Stimulated activated effector memory CD8-positive, alpha-beta T cell treated with anti-CD3 and anti-CD28 coated beads, Interleukin-12 subunit alpha, Interleukin-12 subunit beta, amount 100 ng/mL, for 72 hours (primary cell): ENCODE measurements around the gene FBXW11.
"Not testable (repeated sequence)": the region's sequence is repeated elsewhere in the genome, so short reads cannot be mapped to it uniquely, and the experiment has no call there.

Experiments
- ATAC-seq: fragments of 150-1000 bp; cut with Tn5 transposase; 2 replicates; pipeline ENCODE4 v1.10.0; 2021
- DNase-seq, 2 donors: peaks; one replicate each; pipeline ENCODE4 v3.0.0; 2021 to 2022; ENCODE audit warnings: low spot score in 2 of 2
- H3K27ac Mint-ChIP-seq: one replicate; pipeline ENCODE4 v1.8.0; 2022; ENCODE audit warnings: mild to moderate bottlenecking, mixed read lengths
- H3K36me3 Mint-ChIP-seq: one replicate; pipeline ENCODE4 v1.8.0; 2022; ENCODE audit warnings: mild to moderate bottlenecking, mixed read lengths
- H3K4me1 Mint-ChIP-seq: one replicate; pipeline ENCODE4 v1.8.0; 2022; ENCODE audit warnings: mixed read lengths
- H3K4me3 Mint-ChIP-seq: one replicate; pipeline ENCODE4 v1.8.0; 2022; ENCODE audit warnings: mild to moderate bottlenecking, mixed read lengths
- H3K9me3 Mint-ChIP-seq: one replicate; pipeline ENCODE4 v1.8.0; 2022; ENCODE audit warnings: mixed read lengths

Gene FBXW11

GRCh38 chr5:172042183-172042582 is 35.7 kb upstream of the FBXW11 start:
- Mint-ChIP-seq H3K36me3 (peaks cover 55% of the 10 kb centered on the region), H3K4me3 (no peak overlapping the region), H3K9me3 (no peaks in the 10 kb centered on the region), H3K27ac (no peak overlapping the region), H3K4me1 (peaks cover 12% of the 10 kb centered on the region)
- no peak for ATAC-seq
- no peak for DNase-seq

GRCh38 chr5:172038167-172038566 is 31.7 kb upstream of the FBXW11 start:
- DNase-seq (no peak), ATAC-seq (no peak)
- Mint-ChIP-seq H3K9me3 (no peaks in the 10 kb centered on the region), H3K36me3 (peaks cover 15% of the 10 kb centered on the region), H3K4me1 (peaks cover 7% of the 10 kb centered on the region), H3K4me3 (no peak overlapping the region), H3K27ac (no peak overlapping the region)

GRCh38 chr5:172035049-172035448 is 28.6 kb upstream of the FBXW11 start:
- peaks cover 3% of the 10 kb centered on the region for H3K4me1 Mint-ChIP-seq
- ATAC-seq (peak; percentile 72), DNase-seq (no peak)
- no peaks in the 10 kb centered on the region for H3K9me3 Mint-ChIP-seq
- H3K27ac Mint-ChIP-seq: no peak overlapping the region
- H3K36me3 Mint-ChIP-seq: no peaks in the 10 kb centered on the region
- H3K4me3 Mint-ChIP-seq: no peak overlapping the region

GRCh38 chr5:172031894-172032461 is 25.5 kb upstream of the FBXW11 start:
- H3K36me3 Mint-ChIP-seq: no peaks in the 10 kb centered on the region
- H3K4me1 Mint-ChIP-seq: no peaks in the 10 kb centered on the region
- no peak overlapping the region for H3K27ac Mint-ChIP-seq
- no peak for ATAC-seq
- no peak for DNase-seq
- H3K4me3 Mint-ChIP-seq: no peak overlapping the region
- no peaks in the 10 kb centered on the region for H3K9me3 Mint-ChIP-seq

- DNase-seq: no peak
- H3K4me1 Mint-ChIP-seq: no peaks in the 10 kb centered on the region
- no peak overlapping the region for H3K27ac Mint-ChIP-seq
- H3K4me3 Mint-ChIP-seq: no peak overlapping the region
- no peaks in the 10 kb centered on the region for H3K9me3 Mint-ChIP-seq
- H3K36me3 Mint-ChIP-seq: no peaks in the 10 kb centered on the region
- no peak for ATAC-seq
These were observed 23.4 kb upstream of the FBXW11 start for GRCh38 chr5:172029876-172030275.

GRCh38 chr5:172028167-172028566 is 21.7 kb upstream of the FBXW11 start:
- no peak overlapping the region for H3K27ac Mint-ChIP-seq

GRCh38 chr5:172020110-172020786 is 13.8 kb upstream of the FBXW11 start:
- not testable (repeated sequence) for H3K9me3 Mint-ChIP-seq, DNase-seq

More at GRCh38 chr5:172028167-172028566, 21.7 kb upstream of the FBXW11 start:
- H3K9me3 Mint-ChIP-seq: no peaks in the 10 kb centered on the region
- no peaks in the 10 kb centered on the region for H3K36me3 Mint-ChIP-seq
- DNase-seq (no peak), ATAC-seq (no peak)
- H3K4me3 Mint-ChIP-seq: no peak overlapping the region
- H3K4me1 Mint-ChIP-seq: no peaks in the 10 kb centered on the region

GRCh38 chr5:172015346-172015745 is 8.9 kb upstream of the FBXW11 start:
- H3K36me3 Mint-ChIP-seq: no peaks in the 10 kb centered on the region
- no peak overlapping the region for H3K27ac Mint-ChIP-seq
- no peak overlapping the region for H3K4me3 Mint-ChIP-seq
- H3K4me1 Mint-ChIP-seq: peaks cover 8% of the 10 kb centered on the region
- ATAC-seq (peak; percentile 91), DNase-seq (no peak)
- H3K9me3 Mint-ChIP-seq: no peaks in the 10 kb centered on the region

More at GRCh38 chr5:172020110-172020786, 13.8 kb upstream of the FBXW11 start:
- not testable (repeated sequence) for H3K36me3 Mint-ChIP-seq, H3K27ac Mint-ChIP-seq, H3K4me1 Mint-ChIP-seq, ATAC-seq, H3K4me3 Mint-ChIP-seq

GRCh38 chr5:172010278-172010677 is 3.8 kb upstream of the FBXW11 start:
- Mint-ChIP-seq H3K9me3 (no peaks in the 10 kb centered on the region), H3K4me1 (peaks cover 25% of the 10 kb centered on the region), H3K4me3 (no peak overlapping the region), H3K27ac (no peak overlapping the region), H3K36me3 (peaks cover 22% of the 10 kb centered on the region)
- no peak for DNase-seq
- no peak for ATAC-seq

- no peak overlapping the region for H3K27ac Mint-ChIP-seq
These were observed 3.3 kb upstream of the FBXW11 start for GRCh38 chr5:172009536-172010270.

GRCh38 chr5:172008689-172009141 is 2.3 kb upstream of the FBXW11 start:
- Mint-ChIP-seq H3K9me3 (no peaks in the 10 kb centered on the region), H3K27ac (no peak overlapping the region), H3K4me1 (peaks cover 33% of the 10 kb centered on the region), H3K36me3 (peaks cover 30% of the 10 kb centered on the region), H3K4me3 (no peak overlapping the region)
- ATAC-seq: no peak
- no peak for DNase-seq

More at GRCh38 chr5:172009536-172010270, 3.3 kb upstream of the FBXW11 start:
- peaks cover 28% of the 10 kb centered on the region for H3K4me1 Mint-ChIP-seq
- no peak for ATAC-seq
- H3K4me3 Mint-ChIP-seq: no peak overlapping the region
- no peak for DNase-seq
- peaks cover 28% of the 10 kb centered on the region for H3K36me3 Mint-ChIP-seq
- no peaks in the 10 kb centered on the region for H3K9me3 Mint-ChIP-seq

- Mint-ChIP-seq H3K36me3 (peaks cover 30% of the 10 kb centered on the region), H3K9me3 (no peaks in the 10 kb centered on the region), H3K4me1 (peaks cover 40% of the 10 kb centered on the region), H3K4me3 (peak overlapping the region; percentile 95), H3K27ac (no peak overlapping the region)
- no peak for ATAC-seq
- no peak for DNase-seq
These were observed 1.6 kb upstream of the FBXW11 start for GRCh38 chr5:172008111-172008455.

- Mint-ChIP-seq H3K4me1 (peaks cover 46% of the 10 kb centered on the region), H3K36me3 (peaks cover 30% of the 10 kb centered on the region), H3K27ac (peak overlapping the region; percentile 98), H3K4me3 (peak overlapping the region; percentile 95), H3K9me3 (no peaks in the 10 kb centered on the region)
- no peak for DNase-seq
- ATAC-seq: no peak
These were observed 1.0 kb upstream of the FBXW11 start for GRCh38 chr5:172007175-172008110.

- Mint-ChIP-seq H3K27ac (peak overlapping the region; percentile 98), H3K4me1 (peaks cover 62% of the 10 kb centered on the region), H3K9me3 (no peaks in the 10 kb centered on the region), H3K4me3 (peak overlapping the region; percentile 95), H3K36me3 (peaks cover 30% of the 10 kb centered on the region)
- DNase-seq (peak; percentile 22 to 73), ATAC-seq (peak; percentile 2)
These were observed 624 bp downstream of the FBXW11 start for GRCh38 chr5:172005708-172006320.
